Osteocyte (in vitro differentiated cells): Measurements from ENCODE around the gene PPIL3. TPM values are rescaled to one million over a fixed set of nuclear protein-coding genes. Genes with fewer than 3 reads are reported as not detected.

Source experiments
- DNase-seq: peaks from one replicate; pipeline ENCODE4 v3.0.0; 2021; ENCODE audit warnings: mixed read lengths; ENCODE audit not compliant: unreplicated experiment; ENCODE audit errors: extremely low spot score
- H3K27ac Mint-ChIP-seq: one replicate; pipeline ENCODE4 v1.8.0; 2021; ENCODE audit warnings: mild to moderate bottlenecking, mixed read lengths; ENCODE audit not compliant: unreplicated experiment
- H3K27me3 Mint-ChIP-seq: one replicate; pipeline ENCODE4 v1.8.0; 2021; ENCODE audit warnings: mixed read lengths; ENCODE audit not compliant: unreplicated experiment
- H3K36me3 Mint-ChIP-seq: one replicate; pipeline ENCODE4 v1.8.0; 2021; ENCODE audit warnings: mixed read lengths; ENCODE audit not compliant: unreplicated experiment
- H3K4me1 Mint-ChIP-seq: one replicate; pipeline ENCODE4 v1.8.0; 2021; ENCODE audit warnings: mixed read lengths; ENCODE audit not compliant: unreplicated experiment
- H3K4me3 Mint-ChIP-seq: one replicate; pipeline ENCODE4 v1.8.0; 2021; ENCODE audit warnings: mild to moderate bottlenecking, moderate library complexity, mixed read lengths; ENCODE audit not compliant: unreplicated experiment
- H3K9me3 Mint-ChIP-seq: one replicate; pipeline ENCODE4 v1.8.0; 2021; ENCODE audit warnings: mixed read lengths; ENCODE audit not compliant: unreplicated experiment
- CTCF ChIP-seq: fragments of 200-600 bp; sonication (generic); IDR thresholded peaks from 2 replicates; pipeline ENCODE4 v1.5.0; 2021; ENCODE audit warnings: antibody characterized with exemption, mild to moderate bottlenecking, moderate library complexity
- total RNA-seq: library from RNA; stranded (reverse); gene quantifications from 2 replicates; pipeline ENCODE4 v1.2.1, GENCODE V29; 2021

PPIL3 gene
- total RNA-seq, 1 donor from 2014 or later, result 49.7 TPM

- Mint-ChIP-seq H3K4me1 (no peaks in the 10 kb centered on the region), H3K36me3 (peaks cover 3% of the 10 kb centered on the region), H3K4me3 (no peak overlapping the region), H3K27ac (no peak overlapping the region), H3K27me3 (peaks cover 3% of the 10 kb centered on the region), H3K9me3 (peaks cover 8% of the 10 kb centered on the region)
- no peak for DNase-seq
- no peak for TF ChIP-seq CTCF
These were observed 54.2 kb downstream of the PPIL3 start for GRCh38 chr2:200834701-200835100.

DNA sequence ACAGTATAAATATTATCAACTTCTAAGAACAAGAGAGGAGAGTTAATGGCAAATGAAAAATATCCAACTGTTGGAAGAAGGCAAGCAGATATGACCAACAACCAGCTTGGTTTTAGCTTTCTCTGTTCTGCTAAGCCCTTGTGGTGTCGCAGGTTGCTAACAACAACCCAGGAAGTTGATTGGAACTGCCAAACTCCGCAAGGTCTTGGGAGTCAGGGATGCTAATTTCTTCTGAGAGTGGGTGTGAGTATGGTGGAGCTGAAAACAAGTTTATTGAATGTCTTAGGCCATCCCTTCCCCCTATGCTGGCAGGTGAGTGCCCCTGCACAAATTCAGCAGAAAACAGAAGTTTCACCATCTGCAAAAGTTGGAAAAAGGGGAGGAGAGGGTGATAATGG is 59.6 kb downstream of the PPIL3 start:
- Mint-ChIP-seq H3K27ac (no peak overlapping the region), H3K36me3 (peaks cover 4% of the 10 kb centered on the region), H3K4me3 (no peak overlapping the region), H3K9me3 (no peaks in the 10 kb centered on the region), H3K4me1 (no peaks in the 10 kb centered on the region), H3K27me3 (peaks cover 3% of the 10 kb centered on the region)
- no peak for DNase-seq
- no peak for TF ChIP-seq CTCF

GRCh38 chr2:200828572-200829257 is 60.2 kb downstream of the PPIL3 start:
- TF ChIP-seq CTCF, result no peak
- Mint-ChIP-seq H3K27me3 (peaks cover 3% of the 10 kb centered on the region), H3K4me3 (no peak overlapping the region), H3K27ac (no peak overlapping the region), H3K4me1 (no peaks in the 10 kb centered on the region), H3K36me3 (peaks cover 4% of the 10 kb centered on the region), H3K9me3 (no peaks in the 10 kb centered on the region)
- DNase-seq, result no peak

DNA sequence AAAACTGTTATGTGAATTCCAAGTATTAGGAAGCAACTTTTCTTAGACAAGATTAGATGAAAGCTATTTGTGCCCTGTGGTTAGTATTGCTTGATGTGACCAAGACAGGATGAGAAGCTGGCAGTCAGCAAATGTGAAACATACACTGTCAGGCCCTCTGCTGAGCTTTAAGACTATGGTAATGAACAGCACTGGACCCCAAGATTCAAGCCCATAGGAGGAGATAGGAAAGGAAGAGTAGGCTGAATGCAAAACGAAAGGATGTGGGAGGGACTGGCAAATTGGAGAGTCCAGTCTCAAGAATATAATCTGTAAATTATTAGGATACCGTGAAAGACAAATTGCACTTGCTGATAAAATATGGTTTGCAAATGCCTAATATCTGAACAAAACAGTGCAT is 60.8 kb downstream of the PPIL3 start:
- no peak for DNase-seq
- Mint-ChIP-seq H3K9me3 (no peaks in the 10 kb centered on the region), H3K4me3 (no peak overlapping the region), H3K4me1 (no peaks in the 10 kb centered on the region), H3K36me3 (peaks cover 4% of the 10 kb centered on the region), H3K27ac (no peak overlapping the region), H3K27me3 (peaks cover 3% of the 10 kb centered on the region)
- TF ChIP-seq CTCF, result no peak

GRCh38 chr2:200821686-200822245 is 67.1 kb downstream of the PPIL3 start:
- H3K4me3 Mint-ChIP-seq, result no peak overlapping the region
- peaks cover 44% of the 10 kb centered on the region for H3K36me3 Mint-ChIP-seq
- no peaks in the 10 kb centered on the region for H3K4me1 Mint-ChIP-seq
- TF ChIP-seq CTCF, result no peak
- no peak overlapping the region for H3K27ac Mint-ChIP-seq
- no peak for DNase-seq
- H3K9me3 Mint-ChIP-seq, result no peaks in the 10 kb centered on the region
- H3K27me3 Mint-ChIP-seq, result no peaks in the 10 kb centered on the region

Other genes with a start within 250 kb of the PPIL3 start
- 199 and 214 TPM in 2 replicates for gene BZW1, start 77.2 kb downstream of the PPIL3 start, total RNA-seq
- gene CLK1, start 24.4 kb downstream of the PPIL3 start, total RNA-seq, result 92.0 and 96.8 TPM in 2 replicates
- gene NIF3L1, start 294 bp upstream of the PPIL3 start, total RNA-seq, result 22.6 and 23.1 TPM in 2 replicates
- gene ORC2, start 74.6 kb upstream of the PPIL3 start, total RNA-seq, result 24.0 and 25.5 TPM in 2 replicates
- 16.8 and 18.9 TPM in 2 replicates for gene HYCC2, start 182.6 kb upstream of the PPIL3 start, total RNA-seq
- gene NDUFB3, start 182.9 kb upstream of the PPIL3 start, total RNA-seq, result 69.1 and 74.1 TPM in 2 replicates
- 45.8 and 48.1 TPM in 2 replicates for gene CFLAR, start 227.1 kb upstream of the PPIL3 start, total RNA-seq